A549 treated with CpdA at 1 μM for 4 hours (cell line): ENCODE data around the gene KIF2A. TPM values are rescaled to one million over a fixed set of nuclear protein-coding genes. Genes with fewer than 3 reads are reported as not detected.

Experiments
- total RNA-seq: library from RNA; stranded (reverse); fragments of 200-300 nt; extraction: Qiagen RNA extraction; gene quantifications from 5 replicates; pipeline ENCODE4 v1.2.3, GENCODE V29; 2022; ENCODE audit warnings: low read depth

The KIF2A gene
- 29.1 to 50.7 TPM (median 37.0 TPM) in 5 replicates for total RNA-seq

GRCh38 chr5:62305715-62306322, at the start of gene KIF2A:
Gene KIF2A (plus strand): TSS chr5:62306206. CDS start chr5:62306473, 267 bp downstream.

GRCh38 chr5:62403411-62404250, 97.6 kb downstream of the KIF2A start, which contains the start of gene DIMT1:
Gene DIMT1 (minus strand): TSS chr5:62403905. CDS start chr5:62403772, 133 bp downstream.

GRCh38 chr5:62412549-62413329, 106.7 kb downstream of the KIF2A start, which contains the start of gene IPO11:
Gene IPO11 (plus strand): TSS chr5:62412763. CDS start chr5:62437280, 24,517 bp downstream.

Other genes starting within 250 kb of the KIF2A start
- gene DIMT1, start 97.7 kb downstream of the KIF2A start, total RNA-seq, result 42.0 to 45.2 TPM (median 44.6 TPM) in 5 replicates
- 15.3 to 17.7 TPM (median 17.0 TPM) in 5 replicates for gene IPO11, start 106.6 kb downstream of the KIF2A start, total RNA-seq